D341Med (cell line): ENCODE data around the gene DUSP14.
"Not testable (repeated sequence)": the region's sequence is repeated elsewhere in the genome, so short reads cannot be mapped to it uniquely, and the experiment has no call there.

ENCODE experiments used
- DNase-seq: peaks from one replicate; pipeline ENCODE4 v3.0.0; 2012; ENCODE audit warnings: low spot score

The DUSP14 gene, protein sequence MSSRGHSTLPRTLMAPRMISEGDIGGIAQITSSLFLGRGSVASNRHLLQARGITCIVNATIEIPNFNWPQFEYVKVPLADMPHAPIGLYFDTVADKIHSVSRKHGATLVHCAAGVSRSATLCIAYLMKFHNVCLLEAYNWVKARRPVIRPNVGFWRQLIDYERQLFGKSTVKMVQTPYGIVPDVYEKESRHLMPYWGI

DNA sequence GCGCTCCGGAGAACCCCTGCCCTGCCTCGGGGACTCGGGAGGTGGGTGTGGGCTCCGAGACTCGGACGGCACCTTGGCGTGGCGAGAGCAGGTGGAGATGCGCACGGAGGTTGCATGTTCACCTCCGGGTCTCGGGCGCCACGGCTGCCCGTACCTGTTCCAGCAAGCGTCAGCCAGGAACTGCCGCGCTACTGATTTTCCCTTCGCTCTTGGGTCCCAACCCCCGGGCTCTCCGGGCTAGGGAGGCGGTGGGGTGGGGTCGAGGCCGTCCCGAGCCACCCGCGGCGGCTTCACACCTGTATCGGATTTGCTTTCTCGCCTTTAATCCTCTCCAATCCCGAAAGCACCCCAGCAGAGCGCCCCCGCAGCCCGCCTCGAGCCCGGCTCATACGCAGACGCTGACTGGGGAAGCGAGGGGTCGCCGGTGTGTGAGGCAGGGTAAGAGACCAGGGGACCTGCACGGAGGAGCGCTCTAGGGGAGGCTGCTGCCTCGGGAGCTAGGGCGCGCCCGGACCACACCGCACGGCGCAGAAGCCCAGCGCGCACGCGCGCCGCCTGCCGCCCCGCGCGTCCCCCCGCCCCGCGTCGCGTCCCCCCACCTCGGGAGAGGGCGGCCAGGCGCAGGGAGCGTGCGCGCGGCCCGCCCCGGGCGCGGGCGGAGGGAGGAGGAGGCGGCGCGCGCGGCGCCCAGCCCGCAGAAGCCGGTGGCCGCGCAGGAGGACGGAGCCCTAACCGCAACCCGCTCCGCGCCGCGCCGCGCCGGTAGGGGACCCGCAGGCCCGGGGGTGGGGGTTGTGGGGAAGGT is at the start of gene DUSP14:
Gene DUSP14 (plus strand): TSS at position 695 of the 805 bp plus-strand sequence. CDS start 22,382 bp downstream, outside the sequence.
- DNase-seq: peak; percentile 100

DNA sequence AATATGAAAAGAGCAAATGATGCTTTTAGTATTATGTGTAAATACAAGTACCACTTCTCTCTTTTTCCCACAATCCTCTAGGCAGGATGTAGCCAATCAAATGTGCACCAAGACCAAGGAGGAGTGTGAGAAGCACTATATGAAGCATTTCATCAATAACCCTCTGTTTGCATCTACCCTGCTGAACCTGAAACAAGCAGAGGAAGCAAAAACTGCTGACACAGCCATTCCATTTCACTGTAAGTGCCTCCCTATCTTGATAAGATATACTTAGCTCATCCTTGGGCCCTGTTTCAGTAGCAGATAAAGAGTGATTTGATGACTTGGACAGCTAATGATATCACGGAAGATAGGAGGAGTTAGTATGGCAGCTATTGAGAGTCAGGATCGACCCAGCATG is 49.3 kb upstream of the DUSP14 start:
- no peak for DNase-seq

DNA sequence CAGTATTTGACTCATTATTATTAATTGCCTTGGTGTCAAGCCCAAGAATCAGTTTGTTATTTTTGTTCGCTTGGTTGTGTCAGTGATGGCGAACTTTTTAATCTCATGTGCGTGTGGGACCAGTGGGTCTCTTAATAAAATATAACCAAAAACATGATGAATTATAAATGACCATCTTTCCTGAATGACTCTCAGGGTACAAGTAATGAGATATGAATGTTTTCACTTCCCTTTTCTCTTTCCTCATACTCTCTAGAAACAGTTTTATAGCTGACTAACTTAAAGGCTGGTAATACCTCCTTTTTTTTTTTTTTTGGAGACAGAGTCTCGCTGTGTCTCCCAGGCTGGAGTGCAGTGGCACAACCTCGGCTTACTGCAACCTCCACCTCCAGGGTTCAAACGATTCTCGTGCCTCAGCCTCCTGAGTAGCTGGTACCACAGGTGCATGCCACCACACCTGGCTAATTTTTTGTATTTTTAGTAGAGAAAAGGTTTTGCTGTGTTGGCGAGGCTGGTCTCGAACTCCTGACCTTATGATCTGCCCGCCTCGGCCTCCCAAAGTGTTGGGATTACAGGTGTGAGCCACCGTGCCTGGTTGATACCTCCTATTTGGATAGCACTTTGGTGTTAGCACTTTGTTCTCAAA is 48.2 kb upstream of the DUSP14 start:
- DNase-seq: not testable (repeated sequence)

DNA sequence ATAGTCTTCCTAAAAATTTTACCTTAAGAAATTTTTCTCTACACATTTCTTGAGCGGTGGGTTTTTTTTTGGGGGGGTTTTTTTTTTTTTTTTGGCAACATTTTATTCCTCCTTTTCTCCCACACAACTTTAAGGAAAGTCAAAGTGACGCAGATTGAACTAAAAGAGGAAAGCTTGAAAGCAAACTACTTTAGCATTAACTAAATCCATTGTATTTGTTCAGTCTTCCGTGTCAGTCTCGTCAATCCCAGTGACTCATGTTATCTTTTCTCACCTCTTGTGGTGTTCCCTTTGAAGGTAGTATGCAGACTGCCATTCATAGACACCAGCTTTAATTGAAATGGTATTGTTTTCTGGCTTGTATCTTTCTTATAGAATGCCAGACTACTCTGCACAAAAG is 43.7 kb upstream of the DUSP14 start:
- DNase-seq: peak; percentile 52

DNA sequence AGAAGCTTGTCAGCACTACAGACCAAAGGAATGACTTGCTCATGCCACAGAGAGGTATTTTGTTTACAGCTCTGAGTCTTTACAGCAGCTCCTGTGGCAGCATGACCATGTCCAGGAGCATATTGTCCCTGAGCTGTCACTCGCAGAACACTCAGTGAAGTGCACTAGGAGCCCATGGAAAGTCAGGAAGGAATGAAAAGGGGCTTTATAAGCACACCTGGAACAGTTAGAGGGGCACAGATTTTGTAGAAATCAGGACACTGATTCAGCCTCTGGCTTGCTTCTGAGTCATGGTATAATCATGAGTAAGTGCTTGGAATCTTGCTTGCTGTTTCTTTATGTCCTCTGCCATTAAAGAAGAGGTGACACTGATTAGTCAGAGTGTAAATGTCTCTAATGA is 42.0 kb upstream of the DUSP14 start:
- DNase-seq: no peak

DNA sequence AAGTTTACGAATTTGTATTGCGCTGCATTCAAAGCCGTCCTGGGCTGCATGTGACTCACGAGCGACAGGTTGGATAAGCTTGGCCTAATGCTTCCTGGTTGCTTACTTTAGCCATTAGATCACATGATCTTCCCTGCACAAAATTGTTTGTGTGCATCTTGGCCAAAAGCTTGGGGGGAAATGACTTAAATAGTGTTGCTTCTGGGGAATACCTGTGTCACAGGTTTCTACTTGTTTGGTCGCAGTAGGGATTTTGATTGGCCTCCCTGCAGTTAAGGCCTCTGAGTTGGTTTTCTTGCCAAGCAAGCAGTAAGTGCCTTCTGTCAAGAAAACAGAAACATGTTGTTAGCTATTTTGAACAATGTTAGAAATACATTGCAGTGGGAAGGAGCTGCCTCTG is 39.6 kb upstream of the DUSP14 start:
- DNase-seq: no peak

DNA sequence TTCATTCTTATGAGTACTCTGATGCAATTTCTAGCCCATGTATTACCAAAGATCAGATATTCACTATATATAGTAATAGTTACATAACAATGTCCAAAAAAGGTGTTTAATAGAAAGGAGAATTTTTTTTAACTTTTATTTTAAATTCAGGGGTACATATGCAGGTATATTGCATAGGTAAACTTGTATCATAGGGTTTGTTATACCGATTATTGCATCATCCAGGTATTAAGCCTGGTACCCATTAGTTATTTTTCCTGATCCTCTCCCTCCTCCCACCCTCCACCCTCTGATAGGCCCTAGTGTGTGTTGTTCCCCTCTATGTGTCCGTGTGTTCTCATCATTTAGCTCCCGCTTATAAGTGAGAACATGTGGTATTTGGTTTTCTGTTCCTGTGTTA is 31.9 kb upstream of the DUSP14 start:
- not testable (repeated sequence) for DNase-seq

DNA sequence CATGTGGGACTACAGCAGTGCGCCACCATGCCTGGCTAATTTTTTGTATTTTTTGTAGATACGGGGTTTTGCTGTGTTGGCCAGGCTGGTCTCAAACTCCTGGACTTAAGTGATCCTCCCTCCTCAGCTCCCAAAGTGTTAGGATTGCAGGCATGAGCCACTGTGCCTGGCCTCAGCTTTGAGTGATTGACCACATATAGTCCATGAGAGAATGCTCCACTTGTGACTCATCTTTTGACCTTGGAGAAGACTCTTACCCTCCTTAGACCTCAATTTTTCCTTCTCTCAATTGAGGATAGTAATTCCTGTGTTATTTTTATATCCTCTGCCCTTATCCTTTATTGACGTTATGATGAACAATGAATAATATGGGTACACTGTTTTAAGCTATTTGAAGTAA is 30.9 kb upstream of the DUSP14 start:
- DNase-seq: no peak

DNA sequence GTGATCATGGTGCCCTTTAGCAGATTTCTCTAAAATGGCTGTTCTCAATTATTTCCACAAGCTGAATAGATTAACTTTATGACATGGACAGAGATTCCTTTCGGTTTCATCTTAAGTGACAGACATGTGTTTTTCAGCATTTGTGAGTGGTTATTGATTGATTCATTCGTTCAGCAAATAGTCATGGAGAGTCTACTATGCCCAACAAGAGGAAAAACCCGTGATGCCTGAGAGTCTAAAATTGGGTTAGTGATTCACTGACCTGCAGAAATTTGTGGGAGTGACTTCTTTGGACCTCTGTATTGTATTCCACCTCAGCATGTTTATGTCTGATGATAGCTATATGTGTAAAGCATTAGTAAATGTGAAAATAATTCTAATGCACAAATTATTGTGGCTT is 28.0 kb upstream of the DUSP14 start:
- DNase-seq: no peak

DNA sequence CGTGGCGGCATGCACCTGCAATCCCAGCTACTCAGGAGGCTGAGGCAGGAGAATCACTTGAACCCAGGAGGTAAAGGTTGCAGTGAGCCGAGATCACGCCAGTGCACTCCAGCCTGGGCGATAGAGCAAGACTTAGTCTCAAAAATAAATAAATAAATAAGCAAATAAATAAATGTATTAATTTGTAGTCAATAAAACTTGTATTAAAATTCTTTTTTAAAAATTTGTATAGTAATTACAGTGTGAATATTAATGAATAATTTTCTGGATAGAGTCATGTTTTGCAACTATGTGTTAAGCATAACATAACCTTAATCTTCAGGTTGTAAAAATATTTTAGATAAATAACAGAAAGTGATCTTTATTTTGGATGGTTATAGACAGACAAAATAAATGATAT is 27.2 kb upstream of the DUSP14 start:
- DNase-seq: no peak

DNA sequence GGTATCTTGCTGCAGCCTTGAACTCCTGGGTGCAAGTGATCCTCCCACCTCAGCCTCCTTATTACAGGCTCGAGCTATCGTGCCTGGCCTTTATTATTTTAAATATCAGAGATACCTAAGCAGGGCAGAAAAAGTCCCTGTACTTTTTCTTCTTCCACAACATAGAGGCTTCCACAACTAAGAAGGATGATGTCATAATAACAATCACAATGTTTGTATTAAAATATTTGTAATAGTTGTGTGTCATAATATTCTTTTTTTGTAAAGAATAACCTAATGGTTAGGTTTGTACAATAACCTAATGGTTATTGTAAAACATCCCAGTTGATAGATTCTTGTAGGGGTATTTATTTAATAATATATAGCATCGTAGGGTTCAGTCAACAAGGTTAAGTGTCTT is 26.7 kb upstream of the DUSP14 start:
- DNase-seq: no peak

DNA sequence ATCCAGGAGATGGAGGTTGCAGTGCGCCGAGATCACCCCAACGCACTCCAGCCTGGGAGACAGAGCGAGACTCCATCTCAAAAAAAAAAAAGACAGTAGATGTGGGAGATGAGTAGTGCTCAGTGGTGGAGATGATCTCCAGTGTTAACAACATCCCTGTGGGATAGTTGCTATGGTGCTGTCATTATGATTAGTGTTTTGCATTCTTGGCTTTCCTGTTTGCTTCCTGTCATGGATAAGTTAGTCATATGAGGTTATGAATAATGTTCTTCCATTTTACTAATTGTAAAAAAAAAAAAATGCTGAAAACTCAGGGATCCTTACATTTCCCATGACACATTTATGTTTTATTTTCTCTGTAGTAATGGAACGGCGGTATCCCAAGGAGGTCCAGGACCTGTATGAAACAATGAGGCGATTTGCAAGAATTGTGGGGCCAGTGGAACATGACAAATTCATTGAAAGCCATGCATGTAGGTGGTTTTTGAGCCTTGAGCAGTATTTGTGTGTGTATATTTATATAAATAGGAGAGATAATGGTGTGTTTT is 24.5 kb upstream of the DUSP14 start:
- no peak for DNase-seq

DNA sequence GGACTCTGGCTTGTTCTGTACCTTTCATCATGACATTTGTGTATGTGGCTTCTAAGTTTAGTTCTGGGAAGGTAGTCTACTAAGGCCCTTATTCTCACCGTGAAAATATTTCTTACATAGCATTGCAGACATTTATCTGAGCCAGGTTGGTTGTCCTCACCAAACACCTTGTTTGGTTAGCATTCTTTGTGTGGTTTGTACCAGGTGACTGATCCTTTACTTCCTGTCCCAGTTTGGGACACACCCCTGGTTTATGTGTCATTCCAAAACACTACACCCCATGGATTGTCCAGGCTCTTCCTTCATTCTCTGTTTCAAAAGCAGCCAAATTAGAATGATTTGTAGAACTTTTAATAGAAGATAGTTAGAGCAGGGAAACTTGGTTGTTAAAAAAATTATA is 23.2 kb upstream of the DUSP14 start:
- DNase-seq: no peak

DNA sequence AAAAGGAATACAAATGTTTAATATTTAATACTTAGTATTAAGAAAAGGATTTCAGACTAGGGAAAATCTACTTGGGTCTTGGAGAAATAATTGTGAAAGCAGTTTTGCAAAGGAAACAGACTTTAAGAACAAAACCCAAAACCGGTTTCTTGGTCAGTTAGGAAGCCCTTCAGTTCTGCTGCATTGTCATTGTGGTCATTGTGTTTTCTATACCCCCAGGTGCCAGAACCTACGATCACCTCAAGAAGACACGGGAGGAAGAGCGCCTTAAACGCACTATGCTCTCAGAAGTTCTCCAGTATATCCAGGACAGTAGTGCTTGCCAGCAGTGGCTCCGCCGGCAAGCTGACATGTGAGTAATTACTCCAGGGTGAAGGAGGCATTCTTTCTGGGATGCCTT is 19.5 kb upstream of the DUSP14 start:
- no peak for DNase-seq

DNA sequence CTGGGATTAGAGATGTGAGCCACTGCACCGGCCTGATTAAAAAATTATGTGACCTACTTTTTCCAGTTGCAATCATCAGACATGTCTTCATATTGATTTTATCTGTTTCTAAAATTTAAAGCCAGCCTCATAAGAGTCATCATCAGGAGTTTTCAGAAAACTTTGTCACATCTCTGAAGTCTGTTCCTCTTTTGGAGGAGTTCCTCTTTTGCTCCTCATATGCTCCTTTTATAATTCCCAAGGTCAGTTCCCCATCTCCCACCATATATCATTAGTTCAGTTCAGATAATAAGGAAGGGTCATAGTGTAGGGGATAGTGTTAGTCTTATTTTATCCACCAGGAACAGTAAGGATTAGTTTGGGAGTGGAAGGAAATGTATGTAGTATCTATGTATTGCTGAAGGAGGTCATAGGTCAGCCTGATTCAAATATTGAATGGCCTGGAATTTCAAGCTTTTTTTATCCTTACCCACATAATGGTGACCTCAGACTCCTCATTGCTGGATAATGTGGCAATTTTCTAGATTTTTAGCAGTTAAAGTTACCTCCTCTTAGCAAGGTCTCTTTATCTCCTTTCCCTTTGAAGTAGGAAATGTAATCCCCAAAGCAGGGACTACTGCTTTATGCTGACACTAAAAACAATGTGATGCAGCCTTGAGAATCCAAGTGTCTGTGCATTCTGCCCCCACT is 13.8 kb upstream of the DUSP14 start:
- DNase-seq: no peak

DNA sequence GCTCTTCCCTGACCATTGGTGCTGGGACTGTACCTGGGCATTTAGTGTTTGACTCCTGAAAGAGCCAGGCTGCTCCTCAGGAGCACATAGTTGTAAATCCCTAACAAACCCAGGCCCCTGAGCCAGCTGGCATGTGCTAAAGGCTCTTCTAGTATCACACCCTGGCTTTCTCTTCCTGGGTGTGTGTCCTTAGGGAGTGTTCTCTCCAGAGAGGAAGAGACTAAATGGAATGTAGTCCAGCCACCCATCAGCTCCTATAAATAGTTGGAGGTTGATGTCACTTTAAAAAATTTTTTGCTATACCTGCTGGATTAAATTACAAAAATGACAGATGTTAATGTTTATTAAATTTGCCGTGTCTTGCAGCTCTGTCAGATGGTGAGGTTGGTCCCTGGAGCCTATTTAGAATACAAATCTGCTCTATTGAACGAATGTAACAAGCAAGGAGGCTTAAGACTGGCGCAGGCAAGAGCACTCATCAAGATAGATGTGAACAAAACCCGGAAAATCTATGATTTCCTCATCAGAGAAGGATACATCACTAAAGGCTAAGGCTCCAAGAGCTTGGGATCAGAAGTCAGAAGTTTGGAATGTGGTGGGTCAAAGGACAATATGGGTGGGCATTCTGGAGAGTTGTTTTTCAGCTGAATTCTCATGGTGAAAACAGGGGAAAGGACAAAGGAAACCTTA is 13.1 kb upstream of the DUSP14 start:
- DNase-seq: peak; percentile 88

DNA sequence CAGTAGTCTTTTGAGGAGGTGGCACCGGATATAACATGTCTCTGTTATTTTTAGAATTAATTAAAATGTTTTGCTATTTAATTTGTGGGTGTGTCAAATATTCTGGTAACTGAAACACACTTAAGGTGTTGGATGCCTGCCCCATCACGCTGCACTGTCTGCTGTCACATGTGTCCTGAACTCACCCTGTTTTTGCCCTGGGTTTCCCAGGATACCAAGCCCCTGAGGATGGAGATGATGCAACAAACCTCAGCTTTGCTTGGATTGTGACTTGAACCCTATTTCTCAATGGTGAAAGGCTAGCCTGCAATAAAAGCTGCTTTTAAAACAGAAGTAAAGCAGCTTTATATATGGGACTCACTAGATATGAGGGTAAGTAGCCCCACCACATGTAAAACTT is 11.5 kb upstream of the DUSP14 start:
- DNase-seq: no peak

DNA sequence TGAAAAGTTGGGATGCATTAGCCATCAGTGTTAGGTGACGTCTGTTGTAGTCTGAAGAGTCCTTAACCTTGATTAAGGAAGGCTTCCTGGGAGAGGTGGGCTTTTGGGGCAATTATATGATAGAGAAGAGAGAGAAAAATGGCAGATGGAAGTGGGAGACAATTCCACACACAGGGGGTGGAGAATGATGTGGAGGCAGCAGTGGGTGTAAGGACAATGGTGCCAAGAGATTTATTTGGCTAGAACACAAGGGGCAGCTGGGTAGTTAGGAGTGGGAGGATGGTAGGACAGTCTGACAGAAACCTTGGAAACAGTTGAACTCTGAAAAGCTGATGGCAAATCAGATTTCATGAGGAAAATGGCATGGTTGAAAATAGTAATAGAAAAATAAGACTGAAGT is 10.7 kb upstream of the DUSP14 start:
- DNase-seq: no peak

DNA sequence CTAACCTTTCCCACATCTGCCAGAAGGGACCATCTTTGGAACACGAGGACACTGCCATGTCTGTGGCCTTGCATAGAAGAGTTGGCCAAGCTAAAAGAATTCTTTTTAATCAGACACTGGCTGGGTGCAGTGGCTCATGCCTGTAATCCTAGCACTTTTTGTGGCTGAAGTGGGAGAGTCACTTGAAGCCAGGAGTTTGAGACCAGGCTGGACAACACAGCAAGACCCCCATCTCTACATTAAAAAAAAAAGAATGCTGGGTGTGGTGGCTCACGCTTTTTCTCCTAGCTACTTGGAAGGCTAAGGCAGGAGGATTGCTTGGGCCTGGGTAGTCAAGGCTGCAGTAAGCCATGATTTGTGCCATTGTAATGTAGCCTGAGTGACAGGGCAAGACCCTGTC is 9.3 kb upstream of the DUSP14 start:
- DNase-seq: no peak

DNA sequence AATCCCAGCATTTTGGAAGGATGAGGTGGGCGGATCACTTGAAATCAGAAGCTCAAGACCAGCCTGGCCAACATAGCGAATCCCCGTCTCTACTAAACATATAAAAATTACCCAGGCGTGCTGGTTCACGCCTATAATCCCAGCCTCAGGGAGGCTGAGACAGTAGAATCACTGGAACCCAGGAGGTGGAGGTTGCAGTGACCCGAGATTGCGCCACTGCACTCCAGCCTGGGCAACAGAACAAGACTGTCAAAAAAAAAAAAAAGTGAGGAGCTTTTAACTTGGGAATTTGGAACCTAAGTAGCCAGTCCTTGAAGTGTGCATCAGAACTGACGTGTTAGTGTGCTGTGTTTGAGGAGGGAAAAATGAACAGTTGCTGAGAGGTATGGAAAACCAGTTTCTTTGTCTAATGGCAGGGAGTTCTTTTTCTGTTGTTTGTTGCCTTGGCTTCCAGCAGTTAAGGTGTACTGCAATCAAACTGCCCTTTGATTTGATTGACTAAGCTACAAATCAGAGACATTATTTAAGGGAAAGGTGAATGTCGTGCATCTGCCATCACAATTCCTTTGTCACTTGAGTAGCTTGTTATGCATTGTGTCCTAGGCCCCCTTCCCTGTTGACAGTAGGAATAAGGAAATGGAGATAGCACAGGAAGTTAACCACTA is 8.6 kb upstream of the DUSP14 start:
- no peak for DNase-seq

DNA sequence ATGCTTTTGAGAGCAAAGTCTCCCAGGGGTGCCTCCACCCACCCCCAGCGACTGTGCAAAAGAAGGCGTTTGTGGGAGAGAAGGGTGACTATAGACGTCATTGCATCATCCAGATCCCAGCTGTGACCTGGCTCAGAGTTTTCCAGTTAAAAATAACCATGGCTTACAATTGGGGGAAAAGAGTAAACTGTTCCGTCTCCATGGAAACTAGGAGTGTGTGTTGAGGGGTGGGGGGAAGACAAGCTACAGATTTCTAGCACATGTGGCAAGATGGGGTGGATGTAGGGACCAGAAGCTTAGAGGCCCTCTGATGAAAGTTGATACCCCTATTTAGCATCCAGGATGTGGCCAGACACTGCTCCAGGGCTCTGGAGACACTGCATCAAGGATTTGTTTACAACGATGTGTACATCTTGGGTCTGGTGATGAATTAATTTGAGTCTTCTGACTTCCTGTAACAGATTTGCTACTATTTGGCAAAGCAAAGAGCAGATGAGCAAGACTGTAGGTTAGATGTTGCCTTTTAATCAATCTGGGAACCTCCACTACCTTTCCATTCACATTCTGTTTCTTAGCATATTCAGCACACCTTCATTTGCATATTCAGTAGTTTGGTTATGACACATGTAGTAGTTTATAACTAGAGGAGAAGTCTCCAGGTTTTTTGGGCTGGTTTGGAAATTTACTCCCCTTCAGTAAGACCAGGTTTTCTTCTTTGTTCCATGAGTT is 6.2 kb upstream of the DUSP14 start:
- peak; percentile 41 for DNase-seq
